ENCODE measurements around the gene ZNF791.

ZNF791 gene

GRCh38 chr19:12668932-12669269 lies 58.2 kb downstream of the ZNF791 start:
- TF ChIP-seq REST (IDR thresholded peaks at IDR 0.05; ENCODE audit: insufficient read depth in 1 of 2, low read depth in 2 of 2, low read length in 2 of 2) = no peak
- TF ChIP-seq POLR2AphosphoS5 (IDR thresholded peaks at IDR 0.05; ENCODE audit: low read depth, low read length) = no peak
- TF ChIP-seq SIN3A (IDR thresholded peaks at IDR 0.05; ENCODE audit: borderline replicate concordance, insufficient read depth, low read length) = no peak
- TF ChIP-seq TAF1 (IDR thresholded peaks at IDR 0.05; ENCODE audit: borderline replicate concordance, insufficient read depth, low read length) = no peak
- no peak for TF ChIP-seq FOXP2 (optimal IDR thresholded peaks at IDR 0.05; ENCODE audit: borderline replicate concordance, extremely low read depth, extremely low read length, insufficient read depth)

GRCh38 chr19:12669270-12670158 lies 58.8 kb downstream of the ZNF791 start:
- TF ChIP-seq POLR2AphosphoS5 (IDR thresholded peaks at IDR 0.05; ENCODE audit: low read depth, low read length) (no peak; the same call in 1 of the 2 replicates), TAF1 (IDR thresholded peaks at IDR 0.05; ENCODE audit: borderline replicate concordance, insufficient read depth, low read length) (peak; percentile 57; the same call in 1 of the 2 replicates), REST (IDR thresholded peaks at IDR 0.05; ENCODE audit: insufficient read depth in 1 of 2, low read depth in 2 of 2, low read length in 2 of 2) (no peak), FOXP2 (optimal IDR thresholded peaks at IDR 0.05; ENCODE audit: borderline replicate concordance, extremely low read depth, extremely low read length, insufficient read depth) (peak; percentile 37)

- TF ChIP-seq FOXP2 (optimal IDR thresholded peaks at IDR 0.05; ENCODE audit: borderline replicate concordance, extremely low read depth, extremely low read length, insufficient read depth) (no peak), TAF1 (IDR thresholded peaks at IDR 0.05; ENCODE audit: borderline replicate concordance, insufficient read depth, low read length) (no peak), REST (IDR thresholded peaks at IDR 0.05; ENCODE audit: insufficient read depth in 1 of 2, low read depth in 2 of 2, low read length in 2 of 2) (no peak), POLR2AphosphoS5 (IDR thresholded peaks at IDR 0.05; ENCODE audit: low read depth, low read length) (peak; percentile 51), SIN3A (IDR thresholded peaks at IDR 0.05; ENCODE audit: borderline replicate concordance, insufficient read depth, low read length) (no peak)
Observed at GRCh38 chr19:12670159-12670928, 59.6 kb downstream of the ZNF791 start.

- TF ChIP-seq SIN3A (IDR thresholded peaks at IDR 0.05; ENCODE audit: borderline replicate concordance, insufficient read depth, low read length) (no peak), TAF1 (IDR thresholded peaks at IDR 0.05; ENCODE audit: borderline replicate concordance, insufficient read depth, low read length) (no peak), REST (IDR thresholded peaks at IDR 0.05; ENCODE audit: insufficient read depth in 1 of 2, low read depth in 2 of 2, low read length in 2 of 2) (no peak), POLR2AphosphoS5 (IDR thresholded peaks at IDR 0.05; ENCODE audit: low read depth, low read length) (no peak), FOXP2 (optimal IDR thresholded peaks at IDR 0.05; ENCODE audit: borderline replicate concordance, extremely low read depth, extremely low read length, insufficient read depth) (no peak)
Observed at GRCh38 chr19:12672744-12673143, 62.0 kb downstream of the ZNF791 start.

Measured in PFSK-1 (cell line).